HEK293T (cell line): ENCODE data around the gene SH3GL3.

Experiments used
- BHLHE40 ChIP-seq: fragments of 450-650 bp; IDR thresholded peaks from 2 replicates; pipeline ENCODE4 v1.6.1; 2016; ENCODE audit warnings: mild to moderate bottlenecking, moderate library complexity, borderline replicate concordance
- CTBP1 ChIP-seq: fragments of 450-650 bp; IDR thresholded peaks from 2 replicates; pipeline ENCODE4 v1.6.1; 2016; ENCODE audit warnings: borderline replicate concordance
- FOXK2 ChIP-seq: fragments of 450-650 bp; IDR thresholded peaks from 2 replicates; pipeline ENCODE4 v1.6.1; 2016; ENCODE audit warnings: mild to moderate bottlenecking
- FOXM1 ChIP-seq: fragments of 450-650 bp; IDR thresholded peaks from 2 replicates; pipeline ENCODE4 v1.6.1; 2017; ENCODE audit warnings: mild to moderate bottlenecking, borderline replicate concordance
- NFRKB ChIP-seq: fragments of 450-650 bp; IDR thresholded peaks from 2 replicates; pipeline ENCODE4 v1.6.1; 2016; ENCODE audit warnings: mild to moderate bottlenecking, moderate library complexity
- PKNOX1 ChIP-seq: fragments of 450-650 bp; IDR thresholded peaks from 2 replicates; pipeline ENCODE4 v1.6.1; 2016
- SP1 ChIP-seq: fragments of 450-650 bp; IDR thresholded peaks from 2 replicates; pipeline ENCODE4 v1.6.1; 2017
- SUZ12 ChIP-seq: fragments of 450-650 bp; IDR thresholded peaks from 2 replicates; pipeline ENCODE4 v1.6.1; 2016; ENCODE audit warnings: mild to moderate bottlenecking
- ZNF384 ChIP-seq: fragments of 450-650 bp; IDR thresholded peaks from 2 replicates; pipeline ENCODE4 v1.6.1; 2016

- TF ChIP-seq FOXK2 = no peak
- TF ChIP-seq ZNF384 = no peak
- no peak for TF ChIP-seq FOXM1
- no peak for TF ChIP-seq SP1
- no peak for TF ChIP-seq SUZ12
- TF ChIP-seq CTBP1 = no peak
- no peak for TF ChIP-seq BHLHE40
- TF ChIP-seq NFRKB = no peak
- TF ChIP-seq PKNOX1 = no peak
These were observed 43.0 kb upstream of the SH3GL3 start for GRCh38 chr15:83404121-83404520.
